OCI-LY3 (cell line): ENCODE results near the gene HERPUD1.
A peak's percentile ranks its signal among the peaks of the same experiment; 100 is the strongest.
"Not testable (repeated sequence)": the region's sequence is repeated elsewhere in the genome, so short reads cannot be mapped to it uniquely, and the experiment has no call there.

Experiments
- H2AFZ ChIP-seq: fragments of 200-600, 300-600 bp; shearing (Covaris generic); 2 replicates; pipeline ENCODE4 v1.6.0; 2014; ENCODE audit warnings: antibody characterized with exemption, low read depth, low read length
- H3K27ac ChIP-seq: fragments of 200-600, 300-600 bp; sonication (generic); 2 replicates; pipeline ENCODE4 v1.5.1; 2014; ENCODE audit warnings: mild to moderate bottlenecking, low read length, moderate library complexity, mixed read lengths
- H3K27me3 ChIP-seq: fragments of 200-600, 300-600 bp; sonication (generic); 2 replicates; pipeline ENCODE4 v1.6.1; 2014; ENCODE audit warnings: low read depth, low read length, mixed read lengths
- H3K36me3 ChIP-seq: fragments of 200-600, 300-600 bp; sonication (generic); replicated peaks from 2 replicates; pipeline ENCODE3; 2014; ENCODE audit warnings: low read depth, low read length, mixed read lengths
- H3K4me1 ChIP-seq: fragments of 300-600, 200-600 bp; sonication (generic); 2 replicates; pipeline ENCODE4 v1.6.1; 2014; ENCODE audit warnings: low read length, mixed read lengths
- H3K4me2 ChIP-seq: fragments of 200-600, 300-600 bp; sonication (generic); 2 replicates; pipeline ENCODE4 v1.6.1; 2014; ENCODE audit warnings: low read length, mixed read lengths
- H3K4me3 ChIP-seq: fragments of 300-600, 200-600 bp; sonication (generic); 2 replicates; pipeline ENCODE4 v1.5.1; 2014; ENCODE audit warnings: antibody characterized with exemption, mild to moderate bottlenecking, low read length, moderate library complexity
- H3K79me2 ChIP-seq: fragments of 300-600, 200-600 bp; shearing (Covaris generic); 2 replicates; pipeline ENCODE4 v1.6.1; 2014; ENCODE audit warnings: mild to moderate bottlenecking, low read length, mixed read lengths
- H3K9ac ChIP-seq: fragments of 300-600, 200-600 bp; shearing (Covaris generic); 2 replicates; pipeline ENCODE4 v1.6.0; 2014; ENCODE audit warnings: mild to moderate bottlenecking, low read length, moderate library complexity
- H3K9me3 ChIP-seq: fragments of 200-600, 300-600 bp; shearing (Covaris generic); 2 replicates; pipeline ENCODE4 v1.6.1; 2014; ENCODE audit warnings: low read length, mixed read lengths; ENCODE audit not compliant: insufficient read depth
- H4K20me1 ChIP-seq: fragments of 200-600, 300-600 bp; sonication (generic); 2 replicates; pipeline ENCODE4 v1.6.1; 2016; ENCODE audit warnings: low read length, mixed read lengths; ENCODE audit not compliant: insufficient read depth
- EZH2phosphoT487 ChIP-seq: fragments of 200-600 bp; shearing (Covaris generic); IDR thresholded peaks from 2 replicates; pipeline ENCODE4 v1.6.1; 2018; ENCODE audit warnings: antibody characterized with exemption, mixed run types, low read depth
- TF ChIP-seq, protein P1 (sequence below): fragments of 200-600, 300-600 bp; sonication (generic); IDR thresholded peaks from 2 replicates; pipeline ENCODE4 v1.5.1; 2014; ENCODE audit warnings: antibody characterized with exemption, low read length, low read depth

The HERPUD1 gene

DNA sequence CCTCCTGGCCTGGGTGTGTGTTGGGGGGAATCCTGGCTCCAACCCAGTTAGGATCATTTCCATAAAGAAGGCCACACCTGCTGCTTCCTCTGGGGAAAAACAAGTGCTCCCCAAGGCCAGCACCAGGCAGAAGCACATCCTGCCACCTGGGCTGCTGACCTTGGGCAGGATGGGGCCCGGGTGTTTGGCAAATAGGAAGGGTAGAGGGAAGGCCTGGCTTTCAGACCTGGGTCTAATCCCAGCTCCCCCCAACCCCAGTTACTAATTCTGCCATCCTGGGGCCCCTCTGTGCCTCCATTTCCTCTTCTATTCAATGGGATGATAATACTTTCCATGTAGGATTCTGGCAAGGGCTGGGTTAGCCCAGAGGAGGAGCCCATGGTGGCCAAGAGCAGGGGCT is 54.4 kb downstream of the HERPUD1 start:
- Histone ChIP-seq H3K9ac (no peak overlapping the region), H3K79me2 (peaks cover 28% of the 10 kb centered on the region), H4K20me1 (no peaks in the 10 kb centered on the region), H3K27ac (no peak overlapping the region), H3K4me2 (no peak overlapping the region), H3K27me3 (no peaks in the 10 kb centered on the region), H3K4me3 (no peak overlapping the region), H2AFZ (no peak overlapping the region), H3K36me3 (peaks cover 2% of the 10 kb centered on the region), H3K9me3 (no peaks in the 10 kb centered on the region), H3K4me1 (peaks cover 18% of the 10 kb centered on the region)
- TF ChIP-seq, protein P1, sequence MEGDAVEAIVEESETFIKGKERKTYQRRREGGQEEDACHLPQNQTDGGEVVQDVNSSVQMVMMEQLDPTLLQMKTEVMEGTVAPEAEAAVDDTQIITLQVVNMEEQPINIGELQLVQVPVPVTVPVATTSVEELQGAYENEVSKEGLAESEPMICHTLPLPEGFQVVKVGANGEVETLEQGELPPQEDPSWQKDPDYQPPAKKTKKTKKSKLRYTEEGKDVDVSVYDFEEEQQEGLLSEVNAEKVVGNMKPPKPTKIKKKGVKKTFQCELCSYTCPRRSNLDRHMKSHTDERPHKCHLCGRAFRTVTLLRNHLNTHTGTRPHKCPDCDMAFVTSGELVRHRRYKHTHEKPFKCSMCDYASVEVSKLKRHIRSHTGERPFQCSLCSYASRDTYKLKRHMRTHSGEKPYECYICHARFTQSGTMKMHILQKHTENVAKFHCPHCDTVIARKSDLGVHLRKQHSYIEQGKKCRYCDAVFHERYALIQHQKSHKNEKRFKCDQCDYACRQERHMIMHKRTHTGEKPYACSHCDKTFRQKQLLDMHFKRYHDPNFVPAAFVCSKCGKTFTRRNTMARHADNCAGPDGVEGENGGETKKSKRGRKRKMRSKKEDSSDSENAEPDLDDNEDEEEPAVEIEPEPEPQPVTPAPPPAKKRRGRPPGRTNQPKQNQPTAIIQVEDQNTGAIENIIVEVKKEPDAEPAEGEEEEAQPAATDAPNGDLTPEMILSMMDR = no peak
- TF ChIP-seq EZH2phosphoT487 = no peak

DNA sequence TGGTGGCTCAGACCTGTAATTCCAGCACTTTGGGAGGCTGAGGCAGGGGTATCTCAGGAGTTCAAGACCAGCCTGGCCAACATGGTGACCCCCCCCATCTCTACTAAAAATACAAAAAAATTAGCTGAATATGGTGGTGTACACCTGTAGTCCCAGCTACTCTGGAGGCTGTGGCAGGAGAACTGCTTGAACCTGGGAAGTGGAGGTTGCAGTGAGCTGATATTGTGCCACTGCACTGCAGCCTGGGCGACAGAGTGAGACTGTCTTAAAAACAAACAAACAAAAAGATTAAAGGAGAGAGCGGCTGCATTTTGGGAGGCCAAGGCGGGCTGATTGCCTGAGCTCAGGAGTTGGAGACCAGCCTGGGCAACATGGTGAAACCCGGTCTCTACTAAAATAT is 55.0 kb downstream of the HERPUD1 start:
- H3K27ac ChIP-seq, H3K9me3 ChIP-seq, H3K4me2 ChIP-seq, H3K4me3 ChIP-seq, H3K9ac ChIP-seq, H3K27me3 ChIP-seq, H4K20me1 ChIP-seq, H3K36me3 ChIP-seq, H2AFZ ChIP-seq: not testable (repeated sequence)
- Histone ChIP-seq H3K79me2 (peaks cover 32% of the 10 kb centered on the region), H3K4me1 (peaks cover 18% of the 10 kb centered on the region)

DNA sequence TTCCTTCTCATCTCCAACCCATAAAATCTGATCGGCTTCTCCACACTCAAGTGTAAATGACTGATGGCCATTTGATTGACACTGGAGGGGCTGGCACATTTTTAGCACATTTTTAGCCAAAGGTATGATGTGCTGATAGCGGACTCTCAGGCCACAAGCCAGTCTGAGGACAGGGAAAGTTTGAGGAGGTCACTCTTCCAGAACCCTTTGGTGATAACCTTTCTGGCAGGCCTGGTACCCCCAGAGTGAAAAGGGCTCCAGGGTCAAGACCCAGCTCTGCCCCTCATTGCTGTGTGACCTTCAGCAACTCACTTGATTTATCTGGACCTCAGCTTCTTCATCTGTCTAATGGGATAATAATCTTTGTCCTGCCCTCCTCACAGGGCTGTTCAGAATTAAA is 55.8 kb downstream of the HERPUD1 start:
- Histone ChIP-seq H3K4me1 (peaks cover 18% of the 10 kb centered on the region), H3K4me3 (no peak overlapping the region), H3K27ac (no peak overlapping the region), H3K36me3 (peaks cover 8% of the 10 kb centered on the region), H3K27me3 (no peaks in the 10 kb centered on the region), H2AFZ (no peak overlapping the region), H3K79me2 (peaks cover 35% of the 10 kb centered on the region), H3K9ac (no peak overlapping the region), H3K4me2 (peak overlapping the region; percentile 88; the same call in 1 of the 2 replicates), H3K9me3 (no peaks in the 10 kb centered on the region), H4K20me1 (no peaks in the 10 kb centered on the region)
- TF ChIP-seq, protein P1 = no peak
- TF ChIP-seq EZH2phosphoT487 = no peak

DNA sequence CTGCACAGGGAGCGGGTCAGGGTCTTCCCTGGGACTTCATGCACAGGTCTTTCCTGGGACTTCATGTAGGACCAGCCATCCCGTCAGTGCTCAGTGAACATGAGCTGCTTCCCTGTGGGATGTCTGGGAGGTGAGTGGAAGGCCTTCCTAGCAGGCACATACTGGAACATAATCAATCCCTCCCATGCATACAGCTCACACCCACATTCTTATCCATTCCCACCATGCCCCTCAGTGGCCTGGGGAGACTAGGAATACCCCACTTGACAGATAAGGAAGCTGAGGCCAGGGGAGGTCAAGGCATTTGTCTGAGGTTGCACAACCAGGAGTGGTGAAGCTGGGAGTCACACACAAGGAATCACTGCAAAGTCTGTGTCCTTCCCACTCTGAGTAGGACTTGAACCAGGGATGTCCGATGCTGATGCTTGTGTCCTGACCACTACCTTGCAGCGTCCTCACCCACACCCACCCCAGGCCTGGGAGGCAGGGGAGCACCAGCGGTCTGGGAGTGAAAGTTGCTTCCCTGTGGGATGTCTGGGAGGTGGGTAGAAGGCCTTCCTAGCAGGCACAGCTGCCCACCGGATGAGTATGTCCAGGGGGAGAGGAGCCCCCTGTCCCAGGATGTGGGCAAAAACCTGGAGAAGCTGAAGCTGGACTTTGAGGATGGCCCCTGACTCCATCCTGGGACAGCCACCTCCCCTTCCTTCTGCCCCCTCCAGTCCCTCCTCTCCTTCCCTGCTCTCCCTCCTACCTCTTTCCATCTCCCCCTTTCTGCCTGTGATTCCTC is 56.4 kb downstream of the HERPUD1 start:
- Histone ChIP-seq H3K27ac (no peak overlapping the region), H3K4me3 (peak overlapping the region; percentile 85), H4K20me1 (no peaks in the 10 kb centered on the region), H3K9me3 (no peaks in the 10 kb centered on the region), H3K4me2 (peak overlapping the region; percentile 88), H3K79me2 (peaks cover 39% of the 10 kb centered on the region), H2AFZ (no peak overlapping the region; the same call in 1 of the 2 replicates), H3K9ac (peak overlapping the region; percentile 84), H3K4me1 (peaks cover 18% of the 10 kb centered on the region), H3K27me3 (no peaks in the 10 kb centered on the region), H3K36me3 (peaks cover 11% of the 10 kb centered on the region)
- TF ChIP-seq, protein P1 = no peak
- no peak for TF ChIP-seq EZH2phosphoT487
